HepG2 (cell line): ENCODE measurements around the gene WSCD2.

ENCODE experiments used
- ELF1 ChIP-seq: sonication (generic); formaldehyde crosslinking; IDR thresholded peaks from 2 replicates; pipeline ENCODE4 v1.4.0; 2020; ENCODE audit warnings: missing genetic modification reagents
- GTF2F1 ChIP-seq: fragments of 150-350 bp; IDR thresholded peaks from 2 replicates; pipeline ENCODE4 v1.6.1; 2014; ENCODE audit warnings: low read length
- RFX5 ChIP-seq: IDR thresholded peaks from 2 replicates; pipeline ENCODE4 v1.6.1; 2011; ENCODE audit warnings: low read depth, low read length, improper control_type of control experiment
- TAF1 ChIP-seq: sonication (generic); formaldehyde crosslinking; IDR thresholded peaks from 2 replicates; pipeline ENCODE4 v1.4.0; 2020; ENCODE audit warnings: missing genetic modification reagents
- TBP ChIP-seq: sonication (generic); formaldehyde crosslinking; IDR thresholded peaks from 2 replicates; pipeline ENCODE4 v1.5.0; 2020; ENCODE audit warnings: missing genetic modification reagents
- TOPORS ChIP-seq: sonication (generic); formaldehyde crosslinking; IDR thresholded peaks from 2 replicates; pipeline ENCODE4 v1.8.0; 2023; ENCODE audit warnings: mild to moderate bottlenecking, missing genetic modification reagents
- ZNF263 ChIP-seq: sonication (generic); formaldehyde crosslinking; IDR thresholded peaks from 2 replicates; pipeline ENCODE4 v1.4.0; 2020; ENCODE audit warnings: missing genetic modification reagents
- ZNF543 ChIP-seq: sonication (generic); formaldehyde crosslinking; IDR thresholded peaks from 2 replicates; pipeline ENCODE4 v1.4.0; 2020; ENCODE audit warnings: mild to moderate bottlenecking, missing genetic modification reagents
- ZNF629 ChIP-seq: sonication (generic); formaldehyde crosslinking; conservative IDR thresholded peaks from 2 replicates; pipeline ENCODE4 v1.5.0; 2020; ENCODE audit warnings: missing genetic modification reagents
- TF ChIP-seq, protein P1 (sequence below): IDR thresholded peaks from 2 replicates; pipeline ENCODE4 v1.4.0; 2020; ENCODE audit warnings: mild to moderate bottlenecking, missing genetic modification reagents

DNA sequence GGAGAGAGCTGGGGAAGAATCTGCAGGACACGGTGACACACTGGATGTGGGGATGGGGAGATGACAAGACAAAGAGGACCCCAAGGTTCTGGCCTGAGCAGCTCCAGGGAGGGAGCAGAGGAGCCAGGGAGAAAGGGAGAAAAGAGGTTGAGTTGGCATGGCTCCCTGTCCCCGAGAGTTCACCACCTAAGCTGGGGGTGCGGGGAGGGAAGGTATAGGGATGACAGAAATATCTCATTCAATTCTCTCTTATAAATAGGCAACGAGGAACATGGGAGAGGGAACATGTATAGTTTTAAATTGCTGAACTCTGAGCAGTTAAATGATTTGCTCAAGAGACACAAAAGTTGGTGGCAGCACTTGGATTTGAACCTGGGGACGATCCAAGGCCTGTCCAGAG, 124.9 kb downstream of the WSCD2 start:
- no peak for TF ChIP-seq TBP (CRISPR knock-in tag)
- TF ChIP-seq ZNF263 (CRISPR knock-in tag), result no peak
- TF ChIP-seq GTF2F1, result no peak
- no peak for TF ChIP-seq ELF1 (CRISPR knock-in tag)
- TF ChIP-seq TOPORS (CRISPR knock-in tag), result no peak
- TF ChIP-seq ZNF543, result no peak
- TF ChIP-seq TAF1 (CRISPR knock-in tag), result no peak
- TF ChIP-seq, protein P1, sequence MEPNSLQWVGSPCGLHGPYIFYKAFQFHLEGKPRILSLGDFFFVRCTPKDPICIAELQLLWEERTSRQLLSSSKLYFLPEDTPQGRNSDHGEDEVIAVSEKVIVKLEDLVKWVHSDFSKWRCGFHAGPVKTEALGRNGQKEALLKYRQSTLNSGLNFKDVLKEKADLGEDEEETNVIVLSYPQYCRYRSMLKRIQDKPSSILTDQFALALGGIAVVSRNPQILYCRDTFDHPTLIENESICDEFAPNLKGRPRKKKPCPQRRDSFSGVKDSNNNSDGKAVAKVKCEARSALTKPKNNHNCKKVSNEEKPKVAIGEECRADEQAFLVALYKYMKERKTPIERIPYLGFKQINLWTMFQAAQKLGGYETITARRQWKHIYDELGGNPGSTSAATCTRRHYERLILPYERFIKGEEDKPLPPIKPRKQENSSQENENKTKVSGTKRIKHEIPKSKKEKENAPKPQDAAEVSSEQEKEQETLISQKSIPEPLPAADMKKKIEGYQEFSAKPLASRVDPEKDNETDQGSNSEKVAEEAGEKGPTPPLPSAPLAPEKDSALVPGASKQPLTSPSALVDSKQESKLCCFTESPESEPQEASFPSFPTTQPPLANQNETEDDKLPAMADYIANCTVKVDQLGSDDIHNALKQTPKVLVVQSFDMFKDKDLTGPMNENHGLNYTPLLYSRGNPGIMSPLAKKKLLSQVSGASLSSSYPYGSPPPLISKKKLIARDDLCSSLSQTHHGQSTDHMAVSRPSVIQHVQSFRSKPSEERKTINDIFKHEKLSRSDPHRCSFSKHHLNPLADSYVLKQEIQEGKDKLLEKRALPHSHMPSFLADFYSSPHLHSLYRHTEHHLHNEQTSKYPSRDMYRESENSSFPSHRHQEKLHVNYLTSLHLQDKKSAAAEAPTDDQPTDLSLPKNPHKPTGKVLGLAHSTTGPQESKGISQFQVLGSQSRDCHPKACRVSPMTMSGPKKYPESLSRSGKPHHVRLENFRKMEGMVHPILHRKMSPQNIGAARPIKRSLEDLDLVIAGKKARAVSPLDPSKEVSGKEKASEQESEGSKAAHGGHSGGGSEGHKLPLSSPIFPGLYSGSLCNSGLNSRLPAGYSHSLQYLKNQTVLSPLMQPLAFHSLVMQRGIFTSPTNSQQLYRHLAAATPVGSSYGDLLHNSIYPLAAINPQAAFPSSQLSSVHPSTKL (CRISPR knock-in tag), result no peak
- TF ChIP-seq ZNF629, result no peak
- TF ChIP-seq RFX5, result no peak
